Stimulated activated CD8-positive, alpha-beta memory T cell treated with anti-CD3 and anti-CD28 coated beads, Interleukin-7, amount 100 ng/mL, for 48 hours (primary cell): Measurements from ENCODE around the gene STAT1.
A peak's percentile ranks its signal among the peaks of the same experiment; 100 is the strongest.

Source experiments
- DNase-seq, 2 donors: peaks; one replicate each; pipeline ENCODE4 v3.0.0-alpha.2; 2020; ENCODE audit warnings: low read depth in 1 of 2; ENCODE audit errors: extremely low read depth in 1 of 2

Gene STAT1

DNA sequence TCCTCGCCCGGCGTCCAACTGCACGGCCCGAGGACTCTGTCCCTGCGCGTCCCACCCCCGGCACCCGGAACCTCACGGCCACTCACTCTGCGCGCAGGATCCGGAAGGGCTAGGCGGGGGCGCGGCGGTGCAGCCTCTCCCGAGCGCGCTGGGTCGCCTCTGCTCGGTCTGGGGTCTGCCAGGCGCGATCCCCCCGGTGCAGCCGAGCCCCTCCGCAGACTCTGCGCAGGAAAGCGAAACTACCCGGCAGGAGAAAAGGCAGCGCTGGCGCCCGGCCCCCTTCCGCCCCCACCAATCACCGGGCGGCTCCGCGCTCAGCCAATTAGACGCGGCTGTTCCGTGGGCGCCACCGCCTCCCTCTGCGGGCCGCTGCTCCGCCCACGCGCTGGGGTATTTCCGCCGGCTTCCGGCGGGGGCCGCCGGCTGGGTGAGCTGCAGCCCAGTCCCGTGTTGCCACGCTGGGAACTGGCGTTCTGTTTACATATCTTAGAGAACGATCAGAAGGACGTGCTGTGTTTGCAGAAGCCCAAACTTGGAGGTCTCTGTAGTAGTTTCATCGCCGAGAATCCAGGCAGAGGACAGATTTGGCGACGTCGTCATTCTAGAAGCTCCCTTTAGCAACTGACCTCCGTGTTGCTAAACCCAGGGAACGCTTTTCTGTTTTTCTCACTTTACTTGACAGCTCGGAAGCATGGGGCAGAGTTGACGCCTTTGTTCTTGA lies at the start of gene STAT1:
Gene STAT1, minus strand, starts transcription at position 240 of the 721 bp plus-strand sequence. CDS start 4,168 bp downstream, outside the sequence.
- peak; percentile 88 to 95 for DNase-seq

DNA sequence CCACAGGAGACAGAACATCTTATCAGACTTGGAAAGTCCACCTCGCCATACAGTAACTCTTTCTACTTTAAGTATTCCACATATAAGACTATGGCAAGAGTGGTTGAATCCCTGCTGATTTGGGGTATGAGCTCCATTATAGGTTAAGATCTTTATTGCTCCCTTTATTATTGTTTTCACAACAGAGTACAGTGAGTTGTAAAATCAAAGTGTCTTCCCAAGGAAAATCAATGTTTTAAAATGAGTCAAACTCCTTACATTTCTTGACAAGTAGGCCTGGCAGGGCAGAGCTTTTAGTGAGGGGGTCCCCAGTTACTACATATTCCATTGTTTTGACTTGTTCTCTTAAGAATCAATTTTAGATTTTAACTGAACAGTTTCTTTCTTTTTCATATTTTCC lies 49.6 kb upstream of the STAT1 start:
- DNase-seq = no peak

DNA sequence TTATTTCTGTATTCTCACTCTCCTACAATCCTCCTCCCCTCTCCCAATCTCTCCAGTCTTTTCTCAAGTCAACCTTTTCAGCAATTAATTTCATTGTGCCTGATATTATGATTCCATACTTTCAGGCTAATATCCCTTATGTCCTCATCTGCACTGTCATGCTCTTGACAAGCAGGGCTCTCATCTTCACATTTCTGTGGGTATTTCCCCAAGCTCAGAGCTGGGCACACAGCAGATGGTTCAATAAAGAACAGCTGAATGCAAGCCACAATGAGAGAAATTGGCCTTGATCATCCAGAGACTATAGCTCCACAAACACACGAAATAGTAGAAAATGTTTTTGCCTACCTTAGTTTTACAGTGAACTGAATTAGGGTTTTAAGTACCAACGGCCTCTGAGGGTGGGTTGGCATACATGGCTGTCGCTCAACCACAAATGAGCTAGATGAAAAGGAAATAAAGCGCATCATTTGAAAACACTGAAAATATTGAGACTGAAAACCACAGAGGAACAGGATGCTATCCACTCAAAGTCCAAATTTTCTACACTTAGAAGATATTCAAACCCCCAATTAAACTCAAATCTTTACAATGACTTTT lies 47.5 kb upstream of the STAT1 start:
- no peak for DNase-seq

DNA sequence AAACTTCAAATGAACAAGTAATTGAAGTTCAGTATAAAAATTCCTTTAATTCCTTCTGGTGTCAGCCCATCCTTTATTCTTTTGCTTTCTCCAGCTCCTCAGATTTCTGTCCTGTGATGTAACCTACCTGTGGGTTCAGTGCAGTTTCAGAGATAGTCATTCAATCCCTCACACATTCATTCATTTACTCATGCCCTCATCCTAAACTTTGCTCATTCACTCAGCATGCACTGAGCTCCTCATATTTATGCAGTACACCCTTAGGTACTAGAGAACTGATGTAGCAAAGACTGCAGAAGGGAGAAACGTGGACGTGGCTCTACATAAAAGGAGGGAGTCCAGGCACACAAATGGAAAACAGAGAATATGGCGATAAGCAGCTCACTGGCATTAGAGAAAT lies 45.3 kb upstream of the STAT1 start:
- no peak for DNase-seq

DNA sequence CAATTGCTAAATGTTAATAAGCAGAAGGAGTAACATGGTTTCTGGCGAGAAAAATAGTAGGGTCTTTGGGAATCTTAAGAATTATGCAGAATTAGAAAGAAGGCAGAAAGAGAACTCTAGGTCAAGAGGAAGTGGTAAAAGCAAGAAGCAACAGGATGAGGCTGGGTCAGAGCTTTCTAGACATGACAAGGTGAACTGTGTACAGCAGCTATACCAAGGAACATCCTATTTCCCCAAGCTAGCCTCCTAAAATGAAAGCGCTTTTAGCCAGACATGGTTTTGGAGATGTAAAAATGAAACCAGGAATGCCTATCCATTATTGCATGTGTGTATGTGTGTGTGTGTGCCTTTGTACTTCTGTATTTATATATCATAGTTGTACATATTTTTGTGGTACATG lies 42.3 kb upstream of the STAT1 start:
- no peak for DNase-seq

DNA sequence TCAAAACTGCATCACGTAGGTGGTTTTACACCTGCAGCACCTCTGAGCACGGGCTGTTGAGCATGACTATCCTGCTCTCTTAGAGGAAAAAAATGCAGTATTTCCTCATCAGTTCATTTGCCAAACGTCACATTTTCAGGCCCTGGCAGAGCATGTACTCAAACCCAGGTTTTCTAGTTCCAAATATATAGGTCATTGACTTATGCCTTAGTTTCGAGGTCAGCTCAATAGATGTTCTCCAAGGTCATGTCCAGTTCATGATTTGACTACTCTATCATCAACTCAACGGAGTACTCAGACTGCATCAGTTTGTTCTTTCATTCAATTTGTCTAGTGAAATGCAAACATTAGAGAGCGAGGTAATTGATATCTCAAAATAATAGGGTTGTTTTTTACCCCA lies 39.3 kb upstream of the STAT1 start:
- no peak for DNase-seq

DNA sequence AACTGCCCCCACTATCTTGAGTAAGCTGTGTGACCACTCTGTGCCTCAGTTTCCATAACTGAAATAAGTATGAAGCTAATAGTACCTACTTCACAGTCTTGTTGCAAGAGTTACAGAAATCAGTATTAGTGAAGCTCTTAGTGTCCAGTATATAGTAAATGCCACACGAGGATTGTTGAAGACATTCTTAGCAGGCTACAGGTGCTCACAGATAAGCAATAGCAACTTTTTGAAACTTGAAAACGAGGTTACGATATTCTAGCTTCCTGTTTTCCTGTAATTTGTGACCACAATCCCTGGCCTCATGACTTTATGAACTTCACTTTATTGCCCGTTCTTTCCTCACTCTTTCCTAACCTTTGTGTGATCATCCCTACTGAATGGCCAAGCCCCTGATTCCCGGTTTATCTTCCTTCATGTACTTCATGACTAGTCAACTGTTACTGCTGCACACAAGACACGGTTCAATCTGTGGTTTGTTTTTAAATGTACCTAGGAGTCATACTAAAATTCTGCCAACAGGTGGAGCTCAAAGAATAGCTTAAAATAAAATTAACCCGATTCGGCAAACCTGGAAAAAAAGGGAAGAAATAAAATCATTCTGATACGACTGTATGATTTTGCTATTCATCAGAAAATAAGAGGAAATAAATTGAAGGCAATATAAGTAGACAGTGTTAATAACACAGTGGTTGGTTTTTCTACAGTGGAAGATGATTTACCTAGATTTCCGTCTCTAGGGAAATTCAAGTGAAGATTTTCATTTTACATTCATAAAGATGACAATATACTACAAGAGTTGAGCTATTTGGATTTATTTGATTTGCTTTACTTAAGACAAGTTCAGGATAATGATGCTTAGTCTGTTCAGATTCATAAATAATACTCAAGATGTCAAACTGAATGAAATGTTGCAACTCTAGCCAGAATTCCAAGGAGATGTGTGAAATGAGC lies 38.1 kb upstream of the STAT1 start:
- DNase-seq = no peak

DNA sequence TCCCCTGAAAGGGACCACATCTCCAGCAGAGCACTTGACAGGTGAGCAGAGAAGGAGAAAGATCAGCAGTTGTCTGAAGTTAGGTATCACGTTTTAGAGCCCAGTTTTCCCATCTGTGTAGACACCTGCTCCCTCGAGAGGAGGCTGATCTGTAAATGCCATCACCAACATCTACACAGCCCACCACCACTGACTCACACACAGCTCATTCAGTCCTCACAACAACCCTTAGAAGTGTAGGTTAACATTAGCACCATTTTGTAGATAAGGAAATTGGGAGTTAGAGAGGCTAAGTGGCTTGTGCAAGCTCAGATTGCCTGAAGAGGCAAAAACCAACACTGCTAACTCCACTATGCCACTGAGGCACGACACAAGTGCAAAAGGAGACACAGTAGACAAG lies 37.2 kb upstream of the STAT1 start:
- no peak for DNase-seq

DNA sequence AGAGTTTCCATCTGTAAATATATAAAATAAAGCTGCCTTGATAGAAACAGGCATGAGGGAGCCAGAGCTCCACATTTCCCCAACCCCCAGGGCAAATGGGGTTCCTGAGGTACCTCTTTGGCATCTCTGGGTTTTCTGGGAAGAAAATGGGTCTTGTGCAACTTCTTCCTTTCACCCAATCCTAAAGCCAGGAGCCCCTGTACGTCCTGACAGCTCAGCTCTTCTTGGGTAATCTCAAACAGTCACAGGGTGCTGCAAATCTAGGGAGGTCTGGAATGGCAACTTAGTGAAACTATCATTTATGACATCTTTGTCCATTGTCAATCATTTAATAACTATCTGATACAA lies 36.6 kb upstream of the STAT1 start:
- no peak for DNase-seq

DNA sequence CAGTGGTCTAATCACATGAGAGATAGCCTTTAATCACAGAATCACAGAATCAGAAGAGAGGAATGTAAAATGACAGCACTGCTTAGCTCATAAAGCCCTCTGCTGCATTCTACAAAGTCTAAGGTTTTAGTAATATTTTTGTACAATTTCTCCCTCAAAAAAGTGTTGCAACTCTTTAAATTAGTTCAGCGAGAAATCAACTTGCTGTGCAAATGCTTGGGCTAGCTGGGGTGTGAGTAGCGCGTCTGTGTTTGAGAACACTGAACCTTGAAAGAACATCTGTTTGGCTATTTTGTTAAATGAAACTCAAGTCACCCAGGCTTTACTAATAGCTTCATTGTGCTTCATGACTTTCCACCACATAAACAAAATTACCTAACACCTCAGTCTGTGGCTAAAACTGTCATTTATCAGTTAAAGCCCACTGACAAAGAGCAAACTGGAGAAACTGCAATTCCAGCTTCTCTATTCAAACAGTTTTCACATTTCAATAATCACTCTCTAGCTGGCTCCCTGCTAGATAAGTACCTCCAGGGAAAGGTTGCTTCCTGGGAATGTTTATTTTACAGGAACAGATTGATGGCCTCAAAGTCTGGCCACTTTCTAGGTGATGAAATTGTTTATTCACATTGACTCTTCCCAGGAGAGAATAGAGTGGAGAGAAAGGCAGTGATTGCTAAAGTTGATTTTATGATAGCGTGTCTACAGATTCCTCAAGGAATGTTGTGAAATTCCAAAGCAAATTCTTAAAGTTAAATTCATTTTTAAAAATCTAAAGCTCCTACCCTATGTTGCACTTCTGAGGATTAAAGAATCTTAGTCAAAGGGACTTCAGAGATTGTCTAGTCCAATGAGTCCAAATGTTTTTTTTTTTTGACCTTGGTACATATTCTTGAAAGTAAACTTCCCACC lies 36.0 kb upstream of the STAT1 start:
- DNase-seq = no peak

DNA sequence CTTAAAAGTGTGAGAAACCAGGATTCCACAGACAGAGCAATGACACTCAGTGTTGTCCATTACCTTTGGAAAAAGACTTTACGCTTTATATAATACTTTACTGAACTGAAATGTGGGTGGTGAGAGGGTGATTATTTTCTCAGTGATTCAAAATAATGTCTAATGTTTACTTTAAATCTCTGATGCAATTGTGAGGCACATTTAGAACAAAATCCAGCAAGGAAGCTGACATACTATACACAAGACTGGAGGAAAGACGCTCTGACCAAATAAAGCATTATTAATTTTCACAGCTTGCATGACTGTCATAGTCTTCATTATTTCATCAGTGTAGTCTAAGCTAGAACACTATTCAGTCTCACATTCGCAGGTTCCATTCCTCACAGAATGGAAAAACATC lies 34.1 kb upstream of the STAT1 start:
- DNase-seq = no peak

DNA sequence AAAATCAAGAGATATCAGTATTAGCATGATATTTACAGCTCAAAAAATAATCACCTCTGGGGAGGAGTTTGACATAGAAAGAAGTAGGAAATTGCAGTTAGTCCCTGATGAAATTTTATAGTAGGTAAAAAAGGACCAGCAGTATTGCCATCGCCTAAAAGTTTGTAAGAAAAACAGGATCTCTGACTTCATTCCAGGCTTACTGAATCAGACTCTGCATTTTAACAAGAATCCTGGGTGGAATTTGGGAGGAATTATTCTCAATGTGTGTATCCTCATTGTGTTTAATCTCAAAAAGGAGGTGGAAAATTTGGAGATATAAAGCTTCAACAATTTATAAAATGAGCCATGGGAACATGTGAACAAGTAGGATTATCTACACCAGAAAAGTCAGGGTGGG lies 31.2 kb upstream of the STAT1 start:
- DNase-seq = no peak

DNA sequence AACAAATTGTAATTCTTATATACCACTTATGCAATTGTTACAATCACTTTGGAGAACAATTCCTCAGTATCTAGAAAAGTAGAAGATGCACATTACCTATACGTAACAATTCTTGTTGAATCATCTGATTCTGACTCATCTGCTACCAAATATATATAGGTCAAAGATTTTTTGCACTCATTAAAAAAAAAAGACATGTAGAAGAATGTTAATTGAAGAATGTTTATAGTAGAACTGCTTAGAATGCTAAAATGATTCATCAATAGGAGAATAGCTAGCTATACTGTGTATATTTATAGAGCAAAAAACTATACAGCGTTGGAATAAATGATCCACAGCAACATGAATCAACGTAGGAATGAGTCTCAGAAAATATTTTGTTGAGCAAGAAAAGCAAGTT lies 29.5 kb upstream of the STAT1 start:
- no peak for DNase-seq

DNA sequence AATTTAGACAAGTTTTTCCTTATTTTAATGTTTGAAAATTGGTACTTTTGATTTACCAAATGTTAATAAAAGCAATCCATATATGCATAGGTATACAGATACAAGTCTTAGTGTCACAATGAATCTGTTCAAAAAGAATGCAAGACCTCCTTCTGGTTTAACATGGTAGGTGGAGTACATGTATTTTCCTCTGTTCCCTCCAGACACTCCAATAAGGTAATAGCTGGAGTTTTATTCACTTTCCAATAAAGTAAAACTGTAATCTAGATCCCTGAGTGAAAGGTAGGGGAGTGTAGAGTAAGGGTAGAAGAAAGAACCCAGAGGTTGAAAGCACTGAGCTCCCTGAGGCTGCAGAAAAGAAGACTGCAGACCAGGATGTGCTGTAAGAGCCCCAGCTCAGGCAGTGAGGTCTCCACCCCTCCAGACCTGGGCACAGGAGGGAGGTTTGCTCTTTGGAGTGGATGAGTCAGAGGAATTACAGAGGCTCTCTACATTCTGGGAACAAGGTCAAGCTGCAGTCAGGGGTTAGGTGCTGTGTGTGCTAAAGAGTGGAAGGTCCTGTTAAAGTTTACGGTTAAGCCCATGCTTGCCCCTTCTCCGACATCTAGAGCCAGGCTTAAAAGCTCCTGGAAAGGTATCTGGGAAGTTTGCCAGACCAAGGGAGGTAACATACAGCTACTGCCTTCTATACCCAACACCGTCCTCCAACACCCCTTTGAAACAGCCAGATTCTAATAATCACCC lies 27.6 kb upstream of the STAT1 start:
- no peak for DNase-seq

DNA sequence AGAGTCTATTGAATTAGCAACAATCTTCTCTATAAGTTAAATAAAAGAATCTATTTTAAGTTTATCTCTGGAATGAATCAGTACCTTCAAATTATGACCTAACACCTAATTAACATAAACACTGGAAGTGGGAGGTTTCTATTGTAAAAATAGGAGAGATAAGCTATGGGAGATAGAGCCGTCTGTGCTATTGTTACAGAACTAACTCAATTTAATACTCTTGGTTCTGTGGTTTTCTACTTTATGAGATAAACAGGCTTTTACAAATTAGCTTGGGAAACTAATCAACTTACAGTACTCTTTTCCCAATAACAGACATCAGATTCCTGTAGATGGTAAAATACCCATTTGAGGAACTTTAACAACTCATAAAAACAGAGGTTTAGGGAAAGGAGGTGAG lies 25.6 kb upstream of the STAT1 start:
- no peak for DNase-seq

DNA sequence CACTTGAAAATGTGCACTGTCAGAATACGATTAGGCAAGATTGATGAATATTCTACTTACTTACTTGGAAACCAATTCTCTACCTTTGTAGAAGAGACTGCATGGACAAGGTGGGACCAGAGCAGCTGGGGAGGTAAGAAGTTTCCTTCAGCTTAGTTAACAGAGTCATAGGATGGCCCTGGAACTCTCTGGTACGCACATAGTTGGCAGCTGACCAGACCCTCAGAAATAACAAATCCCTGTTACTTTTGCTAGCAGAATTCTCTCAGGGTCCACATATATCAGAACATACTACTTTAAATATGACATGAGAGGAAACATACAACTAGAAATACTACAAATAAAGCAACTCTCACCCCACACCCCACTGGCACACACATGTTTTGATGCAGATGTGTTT lies 24.8 kb upstream of the STAT1 start:
- no peak for DNase-seq

DNA sequence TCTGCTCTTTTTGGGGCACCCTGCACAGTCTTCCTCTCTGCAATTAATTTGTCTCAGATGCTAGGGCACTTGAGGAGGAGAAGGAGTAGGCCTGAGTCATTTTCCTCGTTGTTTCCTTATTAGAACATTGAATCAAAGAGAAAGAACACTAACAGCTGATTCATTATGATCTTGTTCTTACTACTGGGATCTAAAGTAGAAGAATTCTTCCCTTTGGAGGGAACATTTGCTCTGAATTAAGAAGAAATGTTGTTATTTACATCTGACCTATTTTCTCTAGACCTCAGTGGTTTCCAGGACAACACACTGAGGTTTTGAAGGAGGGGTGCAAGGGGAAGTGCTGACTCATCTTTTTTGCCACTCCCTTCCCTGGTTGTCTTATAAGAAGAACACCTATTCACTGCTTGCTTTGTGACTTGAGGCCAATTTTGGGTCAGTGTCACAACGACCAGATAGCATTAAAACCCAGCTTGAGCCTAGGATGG lies 24.3 kb upstream of the STAT1 start:
- no peak for DNase-seq

DNA sequence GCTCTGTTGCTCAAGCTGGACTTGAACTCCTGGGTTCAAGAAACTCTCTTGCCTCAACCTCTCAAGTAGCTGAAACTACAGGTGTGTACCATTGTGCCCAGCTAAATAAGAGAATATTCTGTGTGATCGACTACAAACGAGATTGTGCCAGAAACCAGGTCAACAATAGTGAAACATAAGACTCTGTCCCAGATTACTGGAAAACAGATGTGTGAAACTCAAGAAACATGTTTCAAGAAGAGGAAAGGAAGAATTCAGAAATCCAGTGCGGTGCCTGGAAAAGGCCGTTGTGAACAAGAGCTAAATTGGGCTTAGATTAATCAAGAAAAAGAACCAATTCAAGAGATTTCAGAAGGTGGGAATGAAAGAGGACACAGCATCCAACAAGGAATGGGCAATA lies 23.4 kb upstream of the STAT1 start:
- no peak for DNase-seq

DNA sequence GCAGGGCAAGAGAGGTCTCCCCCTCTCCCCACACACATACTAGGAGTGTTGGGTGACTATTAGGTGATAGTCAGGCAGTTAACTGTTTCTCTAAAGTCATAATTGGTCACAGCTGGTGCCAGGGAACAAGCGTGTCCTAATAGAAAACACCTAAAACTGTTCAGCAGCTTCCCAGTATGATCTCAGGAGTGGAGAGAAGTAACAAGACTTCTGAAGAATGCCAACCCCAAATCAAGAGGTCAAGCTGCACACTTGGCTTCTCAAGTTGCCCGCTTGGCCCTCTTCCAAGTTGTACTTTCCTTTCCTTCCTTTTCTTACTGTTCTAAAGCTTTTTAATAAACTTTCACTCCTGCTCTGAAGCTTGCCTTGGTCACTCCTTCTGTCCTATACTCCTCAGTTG lies 22.4 kb upstream of the STAT1 start:
- no peak for DNase-seq
